Measurements from ENCODE around the gene PLPP1. TPM values are rescaled to one million over a fixed set of nuclear protein-coding genes. Genes with fewer than 3 reads are reported as not detected.
A peak's percentile ranks its signal among the peaks of the same experiment; 100 is the strongest.

The PLPP1 gene
- total and polyA plus RNA-seq, 2 of the 13 experiments (the other 11 are each of a cell fraction or from before 2014, with no cell fraction given), result 7.3 to 12.1 TPM

GRCh38 chr5:55570026-55570425 lies 35.3 kb upstream of the PLPP1 start (continued):
- TF ChIP-seq HNF4G (IDR thresholded peaks at IDR 0.05; ENCODE audit: borderline replicate concordance, low read depth, low read length) (no peak), HNF4G (CRISPR knock-in tag; IDR thresholded peaks at IDR 0.05; ENCODE audit: borderline replicate concordance, low read depth) (no peak)

- 82% methylated on average over 3 of the region's 3 CpGs for WGBS (ENCODE audit: low lambda C conversion rate)
- ATAC-seq (no peak), FAIRE-seq (no peak), DNase-seq (ENCODE audit: low spot score) (no peak)
- Histone ChIP-seq H3K36me3 (replicated peaks in 1 of 2; ENCODE audit: control insufficient read depth in 1 of 2, insufficient read depth in 2 of 2, low read length in 2 of 2) (no peaks in the 10 kb centered on the region), H3K9me3 (ENCODE audit: low read length) (no peaks in the 10 kb centered on the region), H3K27me3 (ENCODE audit: control insufficient read depth in 1 of 2, insufficient read depth in 2 of 2, low read length in 2 of 2) (no peaks in the 10 kb centered on the region), H4K20me1 (ENCODE audit: insufficient read depth, low read length) (no peaks in the 10 kb centered on the region), H3K79me2 (ENCODE audit: insufficient read depth, low read length) (no peaks in the 10 kb centered on the region), H3K4me3 (replicated peaks in 1 of 3; ENCODE audit: insufficient read depth in 1 of 3, low read depth in 2 of 3, low read length in 3 of 3) (no peak overlapping the region), H3K4me2 (ENCODE audit: low read depth, low read length) (no peak overlapping the region), H3K9ac (ENCODE audit: insufficient read depth, low read depth, low read length) (no peak overlapping the region), H3K4me1 (ENCODE audit: insufficient read depth, low read length) (peaks cover 9% of the 10 kb centered on the region; the same call in 1 of the 2 replicates), H2AFZ (ENCODE audit: low read length) (no peak overlapping the region), H3K27ac (ENCODE audit: extremely low read length, insufficient read depth, low read length) (no peak overlapping the region)
- TF ChIP-seq MAFK (conservative IDR thresholded peaks at IDR 0.05 in 1 of 2, IDR thresholded peaks at IDR 0.05 in 1 of 2; ENCODE audit: low read length in 2 of 2), result peak; percentile 69 to 75
- no peak for TF ChIP-seq ZNF317 (CRISPR knock-in tag; IDR thresholded peaks at IDR 0.05)
- TF ChIP-seq ZNF547 (CRISPR knock-in tag; IDR thresholded peaks at IDR 0.05), result no peak
- no peak for TF ChIP-seq ZNF362 (CRISPR knock-in tag; IDR thresholded peaks at IDR 0.05; ENCODE audit: borderline replicate concordance)
- TF ChIP-seq MAFF (IDR thresholded peaks at IDR 0.05; ENCODE audit: low read depth, low read length), result peak; percentile 73
- TF ChIP-seq ESRRA (CRISPR knock-in tag; IDR thresholded peaks at IDR 0.05; ENCODE audit: low read depth), result no peak
- TF ChIP-seq MTERF4 (CRISPR knock-in tag; IDR thresholded peaks at IDR 0.05), result no peak
- TF ChIP-seq ZNF557 (CRISPR knock-in tag; IDR thresholded peaks at IDR 0.05), result no peak
- no peak for TF ChIP-seq ZNF33A (CRISPR knock-in tag; IDR thresholded peaks at IDR 0.05; ENCODE audit: borderline replicate concordance)
- POLR2A ChIA-PET, result no interaction called here
- in situ Hi-C loops (cut with HindIII; ENCODE audit: extremely low pct_ligation_motif_present, low pct_unique_long_range_greater_than_20kb), result no loop called here
- BruUV-seq (replicated peaks), result no TSS peak
- CTCF ChIA-PET (ENCODE audit: low intra/inter-chr PET ratio, low total read pairs), result no interaction called here
- intact Hi-C loops (cut with micrococcal nuclease; ENCODE audit: unreplicated experiment), result no loop called here
These were observed 34.7 kb upstream of the PLPP1 start for GRCh38 chr5:55569513-55569865.

Data from HepG2 (cell line).